GM23338 (cell line): ENCODE results near the gene ITIH5. TPM values are rescaled to one million over a fixed set of nuclear protein-coding genes. Genes with fewer than 3 reads are reported as not detected.

Experiments
- CREB1 ChIP-seq: fragments of 250-450 bp; sonication (Bioruptor Pico); IDR thresholded peaks from 2 replicates; pipeline ENCODE4 v1.5.0; 2020; ENCODE audit warnings: low read depth, mild to moderate bottlenecking, moderate library complexity
- EZH2phosphoT487 ChIP-seq: fragments of 200-600 bp; sonication (generic); IDR thresholded peaks from one replicate; pipeline ENCODE4 v1.8.1; 2018; ENCODE audit warnings: antibody characterized with exemption; ENCODE audit not compliant: unreplicated experiment
- JUNB ChIP-seq: IDR thresholded peaks from one replicate; pipeline ENCODE4 v1.6.1; 2016; ENCODE audit warnings: antibody characterized with exemption; ENCODE audit not compliant: unreplicated experiment
- NANOG ChIP-seq: IDR thresholded peaks from 2 replicates; pipeline ENCODE4 v1.6.1; 2016; ENCODE audit warnings: antibody characterized with exemption, borderline replicate concordance
- POLR2AphosphoS5 ChIP-seq: IDR thresholded peaks from 2 replicates; pipeline ENCODE4 v1.6.1; 2016; ENCODE audit warnings: antibody characterized with exemption, low read depth
- REST ChIP-seq: IDR thresholded peaks from one replicate; pipeline ENCODE4 v1.6.1; 2018; ENCODE audit warnings: antibody characterized with exemption; ENCODE audit not compliant: unreplicated experiment
- STAT1 ChIP-seq: IDR thresholded peaks from one replicate; pipeline ENCODE4 v1.6.1; 2016; ENCODE audit warnings: antibody characterized with exemption; ENCODE audit not compliant: unreplicated experiment
- ZNF114 ChIP-seq: fragments of 250-450 bp; sonication (Bioruptor Pico); IDR thresholded peaks from 2 replicates; pipeline ENCODE4 v1.5.0; 2020; ENCODE audit warnings: mild to moderate bottlenecking, moderate library complexity
- ZNF331 ChIP-seq: fragments of 250-450 bp; sonication (Bioruptor Pico); IDR thresholded peaks from 2 replicates; pipeline ENCODE4 v1.5.0; 2020; ENCODE audit warnings: low read depth, mild to moderate bottlenecking, moderate library complexity
- polyA plus RNA-seq: library from polyadenylated mRNA; unstranded; fragments of >200 nt; fragmentation: Nextera tagmentation; extraction: Ambion mirVana; gene quantifications from 2 replicates; pipeline ENCODE4 v1.2.1, GENCODE V29; 2016
- total RNA-seq: library from RNA; depleted of rRNA; stranded (reverse); fragments of >200 nt; shearing (Covaris generic); gene quantifications from 2 replicates; pipeline ENCODE4 v1.2.3, GENCODE V29; 2014
- TF ChIP-seq, protein P1 (sequence below): fragments of 250-450 bp; sonication (Bioruptor Pico); IDR thresholded peaks from 2 replicates; pipeline ENCODE4 v1.5.0; 2020; ENCODE audit warnings: mild to moderate bottlenecking, moderate library complexity
- TF ChIP-seq, protein P2 (sequence below): IDR thresholded peaks from 2 replicates; pipeline ENCODE4 v1.6.1; 2016; ENCODE audit warnings: antibody characterized with exemption

ITIH5 gene
- total and polyA plus RNA-seq, 2 experiments from 2014 or later = 0.99 to 2.2 TPM

- TF ChIP-seq, protein P1, sequence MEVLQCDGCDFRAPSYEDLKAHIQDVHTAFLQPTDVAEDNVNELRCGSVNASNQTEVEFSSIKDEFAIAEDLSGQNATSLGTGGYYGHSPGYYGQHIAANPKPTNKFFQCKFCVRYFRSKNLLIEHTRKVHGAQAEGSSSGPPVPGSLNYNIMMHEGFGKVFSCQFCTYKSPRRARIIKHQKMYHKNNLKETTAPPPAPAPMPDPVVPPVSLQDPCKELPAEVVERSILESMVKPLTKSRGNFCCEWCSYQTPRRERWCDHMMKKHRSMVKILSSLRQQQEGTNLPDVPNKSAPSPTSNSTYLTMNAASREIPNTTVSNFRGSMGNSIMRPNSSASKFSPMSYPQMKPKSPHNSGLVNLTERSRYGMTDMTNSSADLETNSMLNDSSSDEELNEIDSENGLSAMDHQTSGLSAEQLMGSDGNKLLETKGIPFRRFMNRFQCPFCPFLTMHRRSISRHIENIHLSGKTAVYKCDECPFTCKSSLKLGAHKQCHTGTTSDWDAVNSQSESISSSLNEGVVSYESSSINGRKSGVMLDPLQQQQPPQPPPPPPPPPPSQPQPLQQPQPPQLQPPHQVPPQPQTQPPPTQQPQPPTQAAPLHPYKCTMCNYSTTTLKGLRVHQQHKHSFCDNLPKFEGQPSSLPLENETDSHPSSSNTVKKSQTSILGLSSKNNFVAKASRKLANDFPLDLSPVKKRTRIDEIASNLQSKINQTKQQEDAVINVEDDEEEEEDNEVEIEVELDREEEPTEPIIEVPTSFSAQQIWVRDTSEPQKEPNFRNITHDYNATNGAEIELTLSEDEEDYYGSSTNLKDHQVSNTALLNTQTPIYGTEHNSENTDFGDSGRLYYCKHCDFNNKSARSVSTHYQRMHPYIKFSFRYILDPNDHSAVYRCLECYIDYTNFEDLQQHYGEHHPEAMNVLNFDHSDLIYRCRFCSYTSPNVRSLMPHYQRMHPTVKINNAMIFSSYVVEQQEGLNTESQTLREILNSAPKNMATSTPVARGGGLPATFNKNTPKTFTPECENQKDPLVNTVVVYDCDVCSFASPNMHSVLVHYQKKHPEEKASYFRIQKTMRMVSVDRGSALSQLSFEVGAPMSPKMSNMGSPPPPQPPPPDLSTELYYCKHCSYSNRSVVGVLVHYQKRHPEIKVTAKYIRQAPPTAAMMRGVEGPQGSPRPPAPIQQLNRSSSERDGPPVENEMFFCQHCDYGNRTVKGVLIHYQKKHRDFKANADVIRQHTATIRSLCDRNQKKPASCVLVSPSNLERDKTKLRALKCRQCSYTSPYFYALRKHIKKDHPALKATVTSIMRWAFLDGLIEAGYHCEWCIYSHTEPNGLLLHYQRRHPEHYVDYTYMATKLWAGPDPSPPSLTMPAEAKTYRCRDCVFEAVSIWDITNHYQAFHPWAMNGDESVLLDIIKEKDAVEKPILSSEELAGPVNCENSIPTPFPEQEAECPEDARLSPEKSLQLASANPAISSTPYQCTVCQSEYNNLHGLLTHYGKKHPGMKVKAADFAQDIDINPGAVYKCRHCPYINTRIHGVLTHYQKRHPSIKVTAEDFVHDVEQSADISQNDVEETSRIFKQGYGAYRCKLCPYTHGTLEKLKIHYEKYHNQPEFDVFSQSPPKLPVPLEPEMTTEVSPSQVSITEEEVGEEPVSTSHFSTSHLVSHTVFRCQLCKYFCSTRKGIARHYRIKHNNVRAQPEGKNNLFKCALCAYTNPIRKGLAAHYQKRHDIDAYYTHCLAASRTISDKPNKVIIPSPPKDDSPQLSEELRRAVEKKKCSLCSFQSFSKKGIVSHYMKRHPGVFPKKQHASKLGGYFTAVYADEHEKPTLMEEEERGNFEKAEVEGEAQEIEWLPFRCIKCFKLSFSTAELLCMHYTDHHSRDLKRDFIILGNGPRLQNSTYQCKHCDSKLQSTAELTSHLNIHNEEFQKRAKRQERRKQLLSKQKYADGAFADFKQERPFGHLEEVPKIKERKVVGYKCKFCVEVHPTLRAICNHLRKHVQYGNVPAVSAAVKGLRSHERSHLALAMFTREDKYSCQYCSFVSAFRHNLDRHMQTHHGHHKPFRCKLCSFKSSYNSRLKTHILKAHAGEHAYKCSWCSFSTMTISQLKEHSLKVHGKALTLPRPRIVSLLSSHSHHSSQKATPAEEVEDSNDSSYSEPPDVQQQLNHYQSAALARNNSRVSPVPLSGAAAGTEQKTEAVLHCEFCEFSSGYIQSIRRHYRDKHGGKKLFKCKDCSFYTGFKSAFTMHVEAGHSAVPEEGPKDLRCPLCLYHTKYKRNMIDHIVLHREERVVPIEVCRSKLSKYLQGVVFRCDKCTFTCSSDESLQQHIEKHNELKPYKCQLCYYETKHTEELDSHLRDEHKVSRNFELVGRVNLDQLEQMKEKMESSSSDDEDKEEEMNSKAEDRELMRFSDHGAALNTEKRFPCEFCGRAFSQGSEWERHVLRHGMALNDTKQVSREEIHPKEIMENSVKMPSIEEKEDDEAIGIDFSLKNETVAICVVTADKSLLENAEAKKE (CRISPR knock-in tag) = no peak
- TF ChIP-seq EZH2phosphoT487 (no peak), ZNF331 (CRISPR knock-in tag) (no peak), ZNF114 (CRISPR knock-in tag) (no peak), JUNB (no peak), POLR2AphosphoS5 (no peak), REST (no peak), STAT1 (no peak), CREB1 (CRISPR knock-in tag) (no peak), NANOG (no peak)
- TF ChIP-seq, protein P2, sequence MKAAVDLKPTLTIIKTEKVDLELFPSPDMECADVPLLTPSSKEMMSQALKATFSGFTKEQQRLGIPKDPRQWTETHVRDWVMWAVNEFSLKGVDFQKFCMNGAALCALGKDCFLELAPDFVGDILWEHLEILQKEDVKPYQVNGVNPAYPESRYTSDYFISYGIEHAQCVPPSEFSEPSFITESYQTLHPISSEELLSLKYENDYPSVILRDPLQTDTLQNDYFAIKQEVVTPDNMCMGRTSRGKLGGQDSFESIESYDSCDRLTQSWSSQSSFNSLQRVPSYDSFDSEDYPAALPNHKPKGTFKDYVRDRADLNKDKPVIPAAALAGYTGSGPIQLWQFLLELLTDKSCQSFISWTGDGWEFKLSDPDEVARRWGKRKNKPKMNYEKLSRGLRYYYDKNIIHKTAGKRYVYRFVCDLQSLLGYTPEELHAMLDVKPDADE = no peak
Observed at GRCh38 chr10:7518693-7519092, 148.1 kb downstream of the ITIH5 start (continued).
